Measurements from ENCODE around the gene B9D2. TPM values are rescaled to one million over a fixed set of nuclear protein-coding genes. Genes with fewer than 3 reads are reported as not detected.
"Not testable (repeated sequence)": the region's sequence is repeated elsewhere in the genome, so short reads cannot be mapped to it uniquely, and the experiment has no call there.

The B9D2 gene
- total RNA-seq, 1 donor from 2014 or later: 3.4 TPM

GRCh38 chr19:41386442-41386841 lies 22.5 kb upstream of the B9D2 start:
- DNase-seq: no peak

GRCh38 chr19:41384351-41384750 lies 20.4 kb upstream of the B9D2 start:
- no peak for DNase-seq

GRCh38 chr19:41381536-41381935 lies 17.6 kb upstream of the B9D2 start:
- DNase-seq: not testable (repeated sequence)

GRCh38 chr19:41377977-41378709 lies 14.2 kb upstream of the B9D2 start:
- DNase-seq: peak; percentile 80

- no peak for DNase-seq
These were observed 13.0 kb upstream of the B9D2 start for GRCh38 chr19:41376998-41377365.

- peak; percentile 50 for DNase-seq
These were observed 12.5 kb upstream of the B9D2 start, which contains the start of gene TMEM91 for GRCh38 chr19:41376241-41376997. Gene TMEM91 (plus strand): TSS chr19:41376533. CDS start chr19:41378310, 1,777 bp downstream.

- DNase-seq: peak; percentile 97
These were observed 10.0 kb upstream of the B9D2 start for GRCh38 chr19:41373993-41374392.

- no peak for DNase-seq
These were observed 8.6 kb upstream of the B9D2 start for GRCh38 chr19:41372501-41372900.

GRCh38 chr19:41371541-41371940 lies 7.6 kb upstream of the B9D2 start:
- no peak for DNase-seq

GRCh38 chr19:41371119-41371518 lies 7.2 kb upstream of the B9D2 start:
- DNase-seq: not testable (repeated sequence)

- DNase-seq: no peak
These were observed 5.8 kb upstream of the B9D2 start for GRCh38 chr19:41369769-41370168.

- no peak for DNase-seq
These were observed 3.9 kb upstream of the B9D2 start for GRCh38 chr19:41367848-41368301.

- DNase-seq: no peak
These were observed 2.1 kb upstream of the B9D2 start for GRCh38 chr19:41366089-41366488.

GRCh38 chr19:41364524-41365391 lies 809 bp upstream of the B9D2 start:
- no peak for DNase-seq

GRCh38 chr19:41363371-41363752 lies 587 bp downstream of the B9D2 start:
- DNase-seq: no peak

GRCh38 chr19:41362143-41362847 lies 1.7 kb downstream of the B9D2 start:
- no peak for DNase-seq

GRCh38 chr19:41359741-41360140 lies 4.2 kb downstream of the B9D2 start:
- no peak for DNase-seq

GRCh38 chr19:41357746-41358145 lies 6.2 kb downstream of the B9D2 start:
- no peak for DNase-seq

GRCh38 chr19:41356984-41357739 lies 6.8 kb downstream of the B9D2 start:
- no peak for DNase-seq

GRCh38 chr19:41355802-41356201 lies 8.1 kb downstream of the B9D2 start:
- DNase-seq: no peak

GRCh38 chr19:41355035-41355434 lies 8.9 kb downstream of the B9D2 start:
- no peak for DNase-seq

All from tongue (tissue), 2 donors.